Astrocyte of the cerebellum (primary cell): Measurements from ENCODE around the gene AUH.

Experiments
- DNase-seq: peaks from one replicate; pipeline ENCODE4 v3.0.0-alpha.2; 2011; ENCODE audit warnings: low read depth
- H3K4me3 ChIP-seq: 2 replicates; pipeline ENCODE4 v1.5.1; 2011; ENCODE audit warnings: mild to moderate bottlenecking, low read depth, low read length, moderate library complexity
- CTCF ChIP-seq: IDR thresholded peaks from 2 replicates; pipeline ENCODE4 v1.5.1; 2012; ENCODE audit warnings: low read length, low read depth, moderate library complexity, mild to moderate bottlenecking; ENCODE audit errors: missing control alignments
- in situ Hi-C: cut with HindIII; loops from 2 replicates; pipeline ENCODE4 v1.10.0; 2017; ENCODE audit warnings: low sequenced_read_pairs

The AUH gene

DNA sequence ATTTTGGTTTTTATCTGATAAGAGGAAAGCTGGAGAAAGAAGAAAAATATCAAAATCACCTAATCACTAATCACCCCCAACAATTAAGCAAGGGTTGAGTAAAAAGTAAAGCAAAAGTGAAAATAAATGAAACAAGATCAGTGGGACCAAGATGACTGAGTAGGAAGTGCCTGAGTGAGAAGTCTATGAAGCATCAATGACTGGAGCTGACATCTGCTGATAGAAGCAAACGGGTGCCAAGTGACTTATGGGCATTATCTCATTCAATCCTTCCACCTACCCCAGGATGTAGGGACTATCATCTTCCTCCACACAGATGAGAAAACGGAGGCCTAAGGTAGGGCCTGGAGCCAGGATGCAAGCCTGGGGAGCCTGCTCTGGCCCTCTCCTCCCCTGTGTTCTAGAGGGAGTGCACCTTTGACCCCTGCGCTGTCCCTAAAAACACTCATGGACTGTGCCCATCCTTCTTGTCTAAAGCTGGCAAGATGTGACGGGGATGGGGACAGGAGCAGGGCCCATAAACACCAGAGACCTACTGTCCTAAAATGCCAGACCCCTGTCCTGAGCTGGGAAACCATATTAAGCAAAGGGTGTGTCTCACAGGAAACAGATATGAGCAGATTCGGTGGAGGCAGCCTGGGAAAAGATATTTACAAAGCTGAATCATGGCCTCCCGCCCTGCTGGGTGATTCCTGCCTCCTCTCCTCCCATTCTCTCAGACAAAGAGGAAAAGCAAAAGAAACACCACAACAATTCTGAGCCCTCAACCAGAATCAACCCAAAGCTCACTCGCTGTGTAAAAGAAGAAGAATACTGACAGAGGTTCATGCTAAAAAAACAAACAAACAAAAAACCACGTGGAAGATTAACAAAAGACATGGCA is 116.0 kb downstream of the AUH start:
- H3K4me3 ChIP-seq = no peak overlapping the region
- TF ChIP-seq CTCF = no peak
- no peak for DNase-seq
- in situ Hi-C loops = no loop called here

GRCh38 chr9:91243029-91243428 is 118.7 kb downstream of the AUH start:
- no peak for TF ChIP-seq CTCF
- in situ Hi-C loops = no loop called here
- no peak overlapping the region for H3K4me3 ChIP-seq
- DNase-seq = no peak

DNA sequence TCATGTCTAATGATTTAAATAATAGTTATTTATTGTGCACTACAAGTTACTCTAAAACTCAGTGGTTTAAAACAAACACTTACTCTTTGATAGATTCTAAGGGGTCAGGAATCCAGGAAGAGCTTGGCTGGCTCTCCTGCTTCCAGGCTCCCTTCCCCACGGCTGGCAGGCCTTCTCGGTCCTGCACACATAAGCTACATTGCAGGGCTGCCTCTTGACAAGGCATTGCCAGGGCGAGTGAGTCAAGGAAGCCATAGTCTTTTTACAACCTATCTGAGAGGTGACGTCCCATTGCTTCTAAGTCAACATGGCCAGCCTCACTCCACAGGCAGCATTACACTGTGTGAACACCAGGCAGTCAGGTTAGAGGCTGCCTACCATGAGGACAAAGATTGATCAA is 119.8 kb downstream of the AUH start:
- DNase-seq = no peak
- H3K4me3 ChIP-seq = no peak overlapping the region
- in situ Hi-C loops = no loop called here
- TF ChIP-seq CTCF = no peak

- DNase-seq = no peak
- in situ Hi-C loops = no loop called here
- TF ChIP-seq CTCF = no peak
- H3K4me3 ChIP-seq = no peak overlapping the region
These were observed 121.0 kb downstream of the AUH start for GRCh38 chr9:91240596-91241165.

GRCh38 chr9:91239367-91240111 is 122.2 kb downstream of the AUH start:
- no peak for DNase-seq
- no peak for TF ChIP-seq CTCF
- no peak overlapping the region for H3K4me3 ChIP-seq
- in situ Hi-C loops = no loop called here

DNA sequence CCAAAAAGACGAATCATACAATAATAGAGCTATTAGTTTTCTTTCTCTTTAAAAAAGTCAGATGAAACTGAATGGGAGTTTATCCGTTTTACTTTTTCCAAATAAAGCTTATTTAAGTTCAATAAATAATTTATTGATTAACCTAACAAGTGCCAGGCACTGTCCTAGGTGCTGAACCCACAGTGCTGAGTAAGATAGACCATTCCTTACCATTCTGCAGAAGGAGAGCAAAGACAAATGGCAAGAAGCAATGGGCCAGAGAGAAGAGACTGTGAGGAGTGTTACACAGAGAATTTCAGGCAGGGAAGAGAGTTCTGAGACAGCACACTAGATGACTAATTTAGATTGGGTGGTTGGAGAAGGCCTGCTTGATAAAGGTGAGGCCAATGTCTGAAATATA is 127.2 kb downstream of the AUH start:
- in situ Hi-C loops = no loop called here
- no peak for TF ChIP-seq CTCF
- DNase-seq = no peak
- no peak overlapping the region for H3K4me3 ChIP-seq
